ENCODE measurements around the gene AUTS2.

DNA sequence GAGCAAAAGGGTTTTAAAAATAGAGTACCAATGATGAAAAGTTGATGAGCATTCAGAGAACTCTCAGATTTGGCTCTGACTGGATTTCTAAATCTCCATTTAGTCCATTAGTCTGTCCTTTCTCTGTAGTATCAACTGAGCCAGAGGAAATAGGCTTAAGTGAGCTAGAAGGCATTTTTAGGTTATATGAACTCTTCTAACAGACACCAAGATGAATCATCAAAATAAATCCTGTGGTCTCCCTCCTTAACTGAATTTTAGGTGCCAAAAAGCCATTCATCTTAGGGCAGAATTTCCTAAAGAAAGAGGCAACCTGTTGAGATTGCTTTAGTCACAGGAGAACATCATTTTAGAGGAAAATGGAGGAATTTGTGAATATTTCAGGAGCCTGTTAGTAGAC is 305.1 kb downstream of the AUTS2 start:
- TF ChIP-seq, protein P1, sequence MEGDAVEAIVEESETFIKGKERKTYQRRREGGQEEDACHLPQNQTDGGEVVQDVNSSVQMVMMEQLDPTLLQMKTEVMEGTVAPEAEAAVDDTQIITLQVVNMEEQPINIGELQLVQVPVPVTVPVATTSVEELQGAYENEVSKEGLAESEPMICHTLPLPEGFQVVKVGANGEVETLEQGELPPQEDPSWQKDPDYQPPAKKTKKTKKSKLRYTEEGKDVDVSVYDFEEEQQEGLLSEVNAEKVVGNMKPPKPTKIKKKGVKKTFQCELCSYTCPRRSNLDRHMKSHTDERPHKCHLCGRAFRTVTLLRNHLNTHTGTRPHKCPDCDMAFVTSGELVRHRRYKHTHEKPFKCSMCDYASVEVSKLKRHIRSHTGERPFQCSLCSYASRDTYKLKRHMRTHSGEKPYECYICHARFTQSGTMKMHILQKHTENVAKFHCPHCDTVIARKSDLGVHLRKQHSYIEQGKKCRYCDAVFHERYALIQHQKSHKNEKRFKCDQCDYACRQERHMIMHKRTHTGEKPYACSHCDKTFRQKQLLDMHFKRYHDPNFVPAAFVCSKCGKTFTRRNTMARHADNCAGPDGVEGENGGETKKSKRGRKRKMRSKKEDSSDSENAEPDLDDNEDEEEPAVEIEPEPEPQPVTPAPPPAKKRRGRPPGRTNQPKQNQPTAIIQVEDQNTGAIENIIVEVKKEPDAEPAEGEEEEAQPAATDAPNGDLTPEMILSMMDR (IDR thresholded peaks at IDR 0.05; ENCODE audit: low read length), result no peak
- TF ChIP-seq EZH2 (IDR thresholded peaks at IDR 0.05; ENCODE audit: borderline replicate concordance, low read length), result no peak

All from OCI-LY1 (cell line).